Measurements from ENCODE around the gene GREM1.

GRCh38 chr15:32668942-32669341, 48.9 kb upstream of the GREM1 start:
- TF ChIP-seq POLR2A (IDR thresholded peaks at IDR 0.05; ENCODE audit: low read depth, low read length) (no peak), POLR2AphosphoS5 (IDR thresholded peaks at IDR 0.05; ENCODE audit: low read depth, low read length) (no peak)
